Transverse colon (tissue), 4 donors: ENCODE data around the gene CLEC2D.

Experiments used
- EP300 ChIP-seq: sonication (generic); formaldehyde crosslinking; IDR thresholded peaks from one replicate; pipeline ENCODE4 v1.6.1; 2017; ENCODE audit warnings: antibody characterized with exemption, low read depth
- POLR2A ChIP-seq: fragments of 450-650 bp; IDR thresholded peaks from one replicate; pipeline ENCODE4 v1.6.1; 2016; ENCODE audit warnings: antibody characterized with exemption, mild to moderate bottlenecking, moderate library complexity
- POLR2AphosphoS5 ChIP-seq, 3 donors: sonication (generic); formaldehyde crosslinking; IDR thresholded peaks; one replicate each; pipeline ENCODE4 v1.6.1; 2016; ENCODE audit warnings: antibody characterized with exemption in 3 of 3
- TF ChIP-seq, protein P1 (sequence below), 5 experiments: fragments of 200-600 bp in 3 of 5; fragments of 450-650 bp in 2 of 5; sonication (generic) in 3 of 5; IDR thresholded peaks; 1 replicate in 2 of 5; 2 replicates in 3 of 5; pipeline ENCODE4 v1.5.1; 2016 to 2017; ENCODE audit warnings: antibody characterized with exemption in 5 of 5, inconsistent platforms in 3 of 5, mild to moderate bottlenecking in 2 of 5, moderate library complexity in 1 of 5

DNA sequence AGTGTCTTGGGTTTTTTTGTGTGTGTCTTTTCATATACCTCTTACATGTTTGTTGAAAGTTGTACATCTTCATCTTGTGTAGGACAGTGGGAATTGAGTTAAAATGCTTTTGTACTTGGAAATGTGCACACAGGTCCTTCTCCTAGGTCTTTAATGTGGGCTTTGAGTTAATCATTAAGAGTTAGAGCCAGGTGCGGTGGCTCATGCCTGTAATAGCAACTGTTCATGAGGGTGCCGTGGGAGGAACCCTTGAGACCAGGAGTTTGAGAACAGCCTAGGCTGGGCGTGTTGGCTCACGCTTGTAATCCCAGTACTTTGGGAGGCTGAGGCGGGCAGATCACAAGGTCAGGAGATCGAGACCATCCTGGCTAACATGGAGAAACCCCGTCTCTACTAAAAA lies 49.5 kb downstream of the CLEC2D start:
- TF ChIP-seq, protein P1, sequence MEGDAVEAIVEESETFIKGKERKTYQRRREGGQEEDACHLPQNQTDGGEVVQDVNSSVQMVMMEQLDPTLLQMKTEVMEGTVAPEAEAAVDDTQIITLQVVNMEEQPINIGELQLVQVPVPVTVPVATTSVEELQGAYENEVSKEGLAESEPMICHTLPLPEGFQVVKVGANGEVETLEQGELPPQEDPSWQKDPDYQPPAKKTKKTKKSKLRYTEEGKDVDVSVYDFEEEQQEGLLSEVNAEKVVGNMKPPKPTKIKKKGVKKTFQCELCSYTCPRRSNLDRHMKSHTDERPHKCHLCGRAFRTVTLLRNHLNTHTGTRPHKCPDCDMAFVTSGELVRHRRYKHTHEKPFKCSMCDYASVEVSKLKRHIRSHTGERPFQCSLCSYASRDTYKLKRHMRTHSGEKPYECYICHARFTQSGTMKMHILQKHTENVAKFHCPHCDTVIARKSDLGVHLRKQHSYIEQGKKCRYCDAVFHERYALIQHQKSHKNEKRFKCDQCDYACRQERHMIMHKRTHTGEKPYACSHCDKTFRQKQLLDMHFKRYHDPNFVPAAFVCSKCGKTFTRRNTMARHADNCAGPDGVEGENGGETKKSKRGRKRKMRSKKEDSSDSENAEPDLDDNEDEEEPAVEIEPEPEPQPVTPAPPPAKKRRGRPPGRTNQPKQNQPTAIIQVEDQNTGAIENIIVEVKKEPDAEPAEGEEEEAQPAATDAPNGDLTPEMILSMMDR (IDR thresholded peaks at IDR 0.05) = no peak
- TF ChIP-seq POLR2AphosphoS5 (IDR thresholded peaks at IDR 0.05) (no peak), POLR2A (no peak), EP300 (no peak)
